RWPE2 (cell line): ENCODE measurements around the gene BACE2.

Experiments used
- ATAC-seq: fragments of 200-7000 bp; cut with Tn5 transposase; 3 replicates; pipeline ENCODE4 v1.9.1; 2021; ENCODE audit warnings: low read depth
- DNase-seq: peaks from one replicate; pipeline ENCODE4 v3.0.0-alpha.2; 2020; ENCODE audit warnings: low spot score
- H3K27ac ChIP-seq: fragments of 450-650 bp; 2 replicates; pipeline ENCODE4 v1.5.1; 2017; ENCODE audit warnings: mild to moderate bottlenecking; ENCODE audit not compliant: poor library complexity, severe bottlenecking
- H3K27me3 ChIP-seq: fragments of 250-450 bp; sonication (Bioruptor Pico); 2 replicates; pipeline ENCODE4 v1.5.1; 2021; ENCODE audit warnings: mild to moderate bottlenecking, moderate library complexity; ENCODE audit not compliant: insufficient read depth, poor library complexity, severe bottlenecking
- H3K36me3 ChIP-seq: fragments of 250-450 bp; sonication (Bioruptor Pico); 2 replicates; pipeline ENCODE4 v1.5.1; 2020; ENCODE audit warnings: low read depth, mild to moderate bottlenecking, moderate library complexity
- H3K4me1 ChIP-seq: fragments of 250-450 bp; sonication (Bioruptor Pico); 2 replicates; pipeline ENCODE4 v1.5.1; 2021; ENCODE audit warnings: mild to moderate bottlenecking, moderate library complexity; ENCODE audit not compliant: insufficient read depth, poor library complexity, severe bottlenecking
- H3K4me3 ChIP-seq: fragments of 250-450 bp; sonication (Bioruptor Pico); 2 replicates; pipeline ENCODE4 v1.5.1; 2021; ENCODE audit warnings: mild to moderate bottlenecking, moderate library complexity; ENCODE audit not compliant: severe bottlenecking
- H3K9me3 ChIP-seq: fragments of 250-450 bp; sonication (Bioruptor Pico); 2 replicates; pipeline ENCODE4 v1.5.1; 2021; ENCODE audit warnings: mild to moderate bottlenecking, moderate library complexity; ENCODE audit not compliant: severe bottlenecking
- CTCF ChIP-seq: fragments of 450-650 bp; IDR thresholded peaks from one replicate; pipeline ENCODE4 v1.5.1; 2017; ENCODE audit warnings: mild to moderate bottlenecking, moderate library complexity; ENCODE audit not compliant: poor library complexity, severe bottlenecking

The BACE2 gene

GRCh38 chr21:41226853-41227252 lies 58.9 kb downstream of the BACE2 start:
- Histone ChIP-seq H3K4me3 (no peak overlapping the region), H3K4me1 (no peaks in the 10 kb centered on the region), H3K27ac (no peak overlapping the region), H3K9me3 (no peaks in the 10 kb centered on the region), H3K27me3 (no peaks in the 10 kb centered on the region), H3K36me3 (no peaks in the 10 kb centered on the region)
- no peak for TF ChIP-seq CTCF
- ATAC-seq (no peak), DNase-seq (no peak)

GRCh38 chr21:41227357-41228005 lies 59.5 kb downstream of the BACE2 start:
- Histone ChIP-seq H3K4me3 (no peak overlapping the region), H3K27ac (no peak overlapping the region), H3K9me3 (no peaks in the 10 kb centered on the region), H3K27me3 (no peaks in the 10 kb centered on the region), H3K4me1 (no peaks in the 10 kb centered on the region), H3K36me3 (no peaks in the 10 kb centered on the region)
- no peak for DNase-seq
- no peak for TF ChIP-seq CTCF
- ATAC-seq, result no peak

- no peaks in the 10 kb centered on the region for H3K4me1 ChIP-seq
- H3K27ac ChIP-seq, result no peak overlapping the region
- H3K27me3 ChIP-seq, result no peaks in the 10 kb centered on the region
- no peak for TF ChIP-seq CTCF
- no peaks in the 10 kb centered on the region for H3K36me3 ChIP-seq
- no peak overlapping the region for H3K4me3 ChIP-seq
- ATAC-seq (no peak), DNase-seq (no peak)
- H3K9me3 ChIP-seq, result no peaks in the 10 kb centered on the region
Measured at GRCh38 chr21:41228006-41228370, 60.0 kb downstream of the BACE2 start.

GRCh38 chr21:41228492-41228891 lies 60.5 kb downstream of the BACE2 start:
- no peaks in the 10 kb centered on the region for H3K27me3 ChIP-seq
- ATAC-seq (no peak), DNase-seq (no peak)
- H3K4me3 ChIP-seq, result no peak overlapping the region
- H3K27ac ChIP-seq, result no peak overlapping the region
- H3K36me3 ChIP-seq, result no peaks in the 10 kb centered on the region
- H3K4me1 ChIP-seq, result no peaks in the 10 kb centered on the region
- TF ChIP-seq CTCF, result no peak
- H3K9me3 ChIP-seq, result no peaks in the 10 kb centered on the region

- ATAC-seq (no peak), DNase-seq (no peak)
- H3K27me3 ChIP-seq, result no peaks in the 10 kb centered on the region
- no peaks in the 10 kb centered on the region for H3K9me3 ChIP-seq
- H3K27ac ChIP-seq, result no peak overlapping the region
- H3K4me3 ChIP-seq, result no peak overlapping the region
- no peak for TF ChIP-seq CTCF
- H3K4me1 ChIP-seq, result no peaks in the 10 kb centered on the region
- H3K36me3 ChIP-seq, result no peaks in the 10 kb centered on the region
Measured at GRCh38 chr21:41228958-41229357, 61.0 kb downstream of the BACE2 start.
